HG03045 (cell line): Measurements from ENCODE around the gene RPTOR.
"Not testable (repeated sequence)": the region's sequence is repeated elsewhere in the genome, so short reads cannot be mapped to it uniquely, and the experiment has no call there.

Experiments used
- ATAC-seq: cut with Tn5 transposase; IDR thresholded peaks from one replicate; pipeline ENCODE4 v1.9.1; 2021; ENCODE audit warnings: mild to moderate bottlenecking, moderate library complexity; ENCODE audit not compliant: unreplicated experiment

RPTOR gene

DNA sequence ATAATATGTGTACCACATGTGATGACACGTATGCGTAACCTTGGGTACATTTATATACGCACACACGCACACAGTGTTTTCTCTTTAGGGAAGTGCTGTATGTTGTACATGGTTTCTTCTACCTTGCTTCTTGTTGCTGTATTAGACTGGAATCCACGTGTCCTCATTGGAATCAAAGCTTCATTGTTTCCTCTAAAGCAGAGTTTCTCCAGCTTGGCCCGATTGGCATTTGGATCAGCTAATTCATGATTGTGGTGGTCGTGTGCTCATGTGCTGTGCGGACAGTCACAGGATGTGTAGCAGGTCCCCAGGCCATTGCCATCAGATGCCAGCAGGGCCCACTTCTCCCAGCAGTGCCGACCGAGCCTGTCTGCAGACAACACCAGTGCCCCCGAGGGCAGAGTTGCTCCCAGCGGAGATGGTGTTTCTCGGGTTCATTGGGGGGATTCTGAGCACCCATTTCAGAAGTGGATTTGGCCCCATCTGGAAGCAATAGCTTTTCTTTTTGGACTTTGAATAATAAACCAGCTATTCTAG lies 148.4 kb downstream of the RPTOR start:
- no peak for ATAC-seq

DNA sequence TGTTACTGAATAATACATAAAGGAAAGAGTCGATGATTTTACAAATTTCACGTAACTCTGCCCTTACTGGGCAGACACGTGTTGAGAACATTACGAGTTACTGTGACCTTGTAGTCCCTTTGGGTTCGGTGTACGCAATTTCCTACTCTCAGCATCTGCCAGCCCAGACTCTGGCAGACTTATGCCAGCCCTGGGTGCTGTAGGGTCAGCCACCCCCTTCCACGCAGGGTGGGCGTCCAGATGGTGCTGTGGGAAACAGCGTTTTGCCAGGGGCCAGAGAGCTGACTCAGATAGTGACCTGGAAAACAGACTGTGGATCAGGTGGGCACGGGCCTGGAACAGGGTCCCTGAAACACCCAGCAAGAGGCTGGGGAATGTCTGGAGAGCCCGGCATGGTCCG lies 148.9 kb downstream of the RPTOR start:
- no peak for ATAC-seq

DNA sequence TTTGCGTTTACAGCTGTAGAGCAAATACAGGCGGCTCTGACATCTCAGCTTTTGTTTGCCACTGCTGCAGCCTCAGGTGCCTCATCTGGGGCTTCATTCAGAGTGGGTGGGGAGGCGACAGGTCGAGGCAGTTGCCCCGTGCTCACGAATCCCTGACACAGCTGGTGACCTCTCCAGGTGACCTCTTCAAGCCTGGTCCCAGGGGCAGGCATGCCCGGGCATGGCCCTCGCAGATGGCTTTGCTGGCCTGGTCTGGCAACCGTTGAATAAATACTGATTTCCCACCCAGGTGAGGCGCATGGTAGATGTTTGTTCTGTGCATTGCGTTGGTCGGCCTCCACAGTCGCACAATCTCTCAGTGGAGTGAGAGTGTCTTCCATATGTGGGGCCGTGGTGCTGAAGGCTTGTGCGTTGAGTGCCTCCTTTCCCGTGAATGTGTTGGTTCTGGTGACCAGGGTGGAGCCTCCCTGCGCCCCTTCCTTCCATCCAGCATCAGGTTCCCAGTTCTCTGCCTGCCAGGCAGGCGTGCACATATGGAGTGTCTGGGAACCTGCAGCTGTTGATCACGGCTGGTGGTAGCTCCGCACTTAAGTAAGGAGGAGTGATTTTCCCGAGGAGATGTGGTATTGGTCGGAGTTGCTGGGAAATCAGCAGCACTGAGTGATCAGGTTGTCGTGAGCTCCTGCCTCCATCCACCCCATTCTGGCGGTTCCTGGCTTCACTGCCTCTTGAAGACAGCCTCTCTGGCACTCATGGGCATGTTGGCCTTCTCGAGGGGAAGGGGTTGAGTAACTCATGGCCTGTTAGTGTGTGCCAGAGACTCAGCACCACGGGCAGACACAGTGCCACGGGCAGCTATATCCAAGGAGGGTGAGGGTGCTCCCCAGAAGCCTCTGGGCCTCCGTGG lies 149.7 kb downstream of the RPTOR start:
- no peak for ATAC-seq

DNA sequence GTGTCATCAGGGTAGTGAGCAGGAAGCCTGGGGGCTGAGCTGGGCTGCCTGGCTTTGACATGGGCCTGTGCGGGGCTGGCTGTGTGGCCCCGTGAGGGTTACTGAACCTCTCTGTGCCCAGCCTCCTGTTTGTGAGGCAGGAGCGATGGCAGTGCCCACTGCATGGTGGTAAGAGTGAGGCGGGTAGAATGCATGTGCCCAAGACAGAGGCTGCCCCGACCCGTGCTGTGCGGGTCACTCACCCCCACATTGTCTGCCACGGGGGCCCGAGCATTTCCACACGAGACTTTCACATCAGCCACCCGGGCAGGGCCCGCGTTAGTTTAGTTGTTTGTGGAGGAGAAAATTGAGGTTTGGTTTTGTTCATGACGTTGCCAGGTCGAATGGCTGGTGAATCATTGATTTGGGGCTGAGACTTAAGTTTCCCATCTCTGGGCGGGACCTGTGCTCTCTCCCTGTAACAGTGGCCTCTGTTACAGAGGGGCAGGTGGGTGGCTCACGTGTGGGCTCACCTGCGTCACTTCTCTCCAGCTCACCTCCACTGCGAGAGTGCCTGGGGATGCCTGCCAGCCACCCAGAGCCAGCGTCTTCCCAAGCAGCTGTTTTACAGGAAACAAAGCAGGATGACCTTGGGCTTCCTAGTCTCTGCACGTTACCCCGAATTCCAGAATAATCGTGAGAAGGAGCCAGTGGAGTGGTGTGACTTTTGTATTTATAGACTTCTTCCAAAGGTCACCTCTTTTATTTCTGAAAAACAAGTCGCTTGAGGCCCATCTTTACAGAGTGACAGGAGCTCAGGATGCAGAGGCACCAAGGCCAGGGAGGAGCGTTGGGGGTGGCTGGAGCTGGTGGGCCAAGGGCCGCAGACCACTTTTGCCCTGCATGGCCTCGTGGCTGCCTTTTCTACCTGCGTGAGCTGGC lies 150.6 kb downstream of the RPTOR start:
- no peak for ATAC-seq

DNA sequence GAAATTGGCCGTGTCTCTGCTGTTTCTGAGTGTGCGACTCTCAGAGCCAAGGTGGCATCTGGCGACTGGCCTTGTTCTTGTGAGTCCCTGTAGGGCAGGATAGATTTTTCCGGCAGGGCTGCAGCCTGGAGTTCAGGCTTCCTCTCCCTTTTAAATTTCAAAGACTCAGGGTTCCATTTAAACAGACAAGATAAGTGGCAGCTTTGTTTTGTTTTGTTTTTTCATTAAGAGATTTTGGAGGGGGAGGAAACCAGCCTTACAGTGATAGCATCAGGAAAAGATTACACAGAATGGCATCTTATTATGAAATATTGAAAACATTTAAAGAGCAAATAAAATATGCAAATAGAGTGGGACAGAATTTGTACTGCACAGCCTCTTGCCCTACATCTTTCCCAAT lies 151.3 kb downstream of the RPTOR start:
- no peak for ATAC-seq

DNA sequence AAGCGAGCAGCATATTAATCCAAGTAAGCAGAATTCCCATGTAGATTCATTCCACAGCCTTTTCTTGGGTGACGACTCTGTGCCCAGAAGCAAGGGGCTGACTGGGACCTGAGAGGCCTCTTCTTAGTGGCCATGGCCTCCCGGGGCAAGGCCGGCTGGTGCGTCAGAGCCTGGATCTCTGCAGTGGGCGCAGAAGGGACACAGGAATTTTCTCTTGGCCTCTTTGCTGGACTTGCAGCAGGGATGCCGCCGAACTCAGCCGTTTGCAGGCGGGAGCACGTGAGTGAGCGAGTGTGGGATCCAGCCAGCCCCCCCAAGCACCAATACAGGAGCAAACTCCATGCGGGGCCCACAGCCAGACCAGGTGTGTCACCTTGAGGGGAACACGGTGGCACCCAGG lies 151.8 kb downstream of the RPTOR start:
- ATAC-seq: no peak

DNA sequence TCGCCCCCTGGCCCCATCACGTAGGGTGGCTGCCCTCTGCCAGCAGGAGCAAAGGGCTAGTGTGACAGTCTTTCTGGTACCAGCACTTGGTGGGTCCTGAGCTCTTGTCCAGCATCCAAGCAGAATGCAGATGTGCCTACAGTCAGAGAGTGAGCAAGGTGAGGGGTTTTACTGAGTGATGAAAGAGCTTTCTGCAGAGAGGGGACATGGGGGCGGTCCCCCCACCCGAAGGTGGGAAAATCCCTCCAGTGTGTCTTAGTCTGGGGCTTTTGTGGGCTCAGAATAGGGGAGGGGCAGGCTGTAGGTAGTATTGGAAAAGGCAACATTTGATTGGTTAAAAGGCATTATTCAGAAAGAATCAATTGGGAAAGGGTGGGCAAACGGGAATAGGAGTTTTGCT lies 152.3 kb downstream of the RPTOR start:
- ATAC-seq: no peak

DNA sequence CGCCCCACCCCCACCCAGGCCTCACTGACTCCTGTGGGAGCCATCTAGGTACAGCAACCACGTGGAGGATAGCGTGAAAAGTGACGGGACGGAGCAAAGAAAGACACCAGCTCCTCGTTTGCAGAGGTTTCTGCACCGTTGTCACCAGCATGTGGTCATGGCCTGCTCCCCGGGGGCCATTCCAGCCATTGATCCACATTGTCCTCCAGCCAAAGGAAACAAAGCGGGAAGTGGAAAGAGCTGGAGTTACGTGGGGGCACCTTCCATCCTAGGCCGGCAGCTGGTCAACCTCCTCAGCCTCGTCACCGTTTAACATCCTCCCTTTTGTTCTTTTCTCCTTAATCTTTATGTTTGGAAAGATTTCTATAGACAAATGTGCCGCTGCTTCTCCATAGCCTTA lies 153.7 kb downstream of the RPTOR start:
- no peak for ATAC-seq

DNA sequence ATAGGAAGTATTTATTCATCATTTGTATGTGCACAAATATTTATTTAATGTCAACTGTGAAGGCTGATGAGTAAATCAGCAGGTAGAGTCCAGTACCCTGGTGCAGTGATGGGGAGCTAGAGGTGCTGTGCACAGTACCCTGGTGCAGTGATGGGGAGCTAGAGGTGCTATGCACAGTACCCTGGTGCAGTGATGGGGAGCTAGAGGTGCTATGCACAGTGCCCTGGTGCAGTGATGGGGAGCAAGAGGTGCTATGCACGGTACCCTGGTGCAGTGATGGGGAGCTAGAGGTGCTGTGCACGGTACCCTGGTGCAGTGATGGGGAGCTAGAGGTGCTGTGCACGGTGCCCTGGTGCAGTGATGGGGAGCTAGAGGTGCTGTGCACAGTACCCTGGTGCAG lies 154.6 kb downstream of the RPTOR start:
- not testable (repeated sequence) for ATAC-seq

DNA sequence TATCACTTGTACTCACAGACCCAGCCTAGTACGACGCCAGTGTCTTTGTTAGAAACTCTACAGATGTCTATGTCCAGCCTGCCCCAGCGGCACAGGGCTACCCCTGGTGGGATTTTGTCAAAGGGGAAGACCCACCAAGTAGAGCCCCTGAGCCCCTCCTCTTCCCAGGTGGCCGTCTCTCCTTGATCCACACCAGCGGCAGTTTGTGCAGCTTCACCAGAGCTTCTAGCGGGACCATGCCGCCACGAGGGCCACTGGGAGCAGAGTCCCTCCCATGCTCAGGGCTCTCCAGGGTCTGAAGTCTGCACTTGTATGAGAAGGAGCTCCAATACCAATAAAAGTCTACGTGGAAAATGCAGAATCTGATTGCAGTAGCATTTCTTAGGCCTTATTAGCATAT lies 157.1 kb downstream of the RPTOR start:
- ATAC-seq: no peak

DNA sequence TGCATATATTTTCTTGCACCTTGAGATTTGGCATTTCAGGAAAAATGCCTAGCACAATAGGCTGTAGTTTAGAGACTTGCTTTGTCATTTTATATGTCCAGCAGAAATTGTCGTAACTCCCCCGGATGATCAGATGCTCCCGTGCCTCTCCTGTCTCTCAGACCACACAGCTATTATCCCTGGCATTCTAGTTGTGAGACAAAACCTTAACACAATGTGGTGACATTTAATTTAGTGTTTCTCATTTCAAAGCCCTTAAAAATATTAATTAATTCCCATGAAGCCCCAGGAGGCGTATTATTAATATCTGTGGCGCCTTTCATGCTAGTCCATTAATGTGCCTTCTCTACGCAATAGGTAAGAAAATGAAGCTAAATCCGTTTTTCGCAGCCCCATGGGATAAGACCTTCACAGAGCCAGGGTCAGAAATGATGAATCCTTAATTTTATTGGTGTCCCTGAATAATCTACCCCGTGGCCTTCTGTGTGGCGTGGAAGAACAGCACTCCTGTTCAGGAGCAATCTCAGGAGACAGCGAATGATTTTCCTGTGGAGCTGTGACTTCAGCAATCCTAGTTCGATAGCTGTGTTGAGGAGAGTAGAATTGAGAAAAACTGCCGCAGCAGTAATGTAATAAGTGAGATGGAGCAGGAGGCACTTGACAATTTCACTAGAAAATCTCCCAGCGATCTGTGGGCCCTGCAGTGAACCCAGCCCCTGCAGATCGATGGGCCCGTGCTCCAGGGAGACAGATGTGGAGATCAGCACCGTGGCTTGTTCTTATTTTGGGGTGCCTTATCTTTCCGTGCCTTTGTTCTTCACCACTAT lies 157.9 kb downstream of the RPTOR start:
- no peak for ATAC-seq

DNA sequence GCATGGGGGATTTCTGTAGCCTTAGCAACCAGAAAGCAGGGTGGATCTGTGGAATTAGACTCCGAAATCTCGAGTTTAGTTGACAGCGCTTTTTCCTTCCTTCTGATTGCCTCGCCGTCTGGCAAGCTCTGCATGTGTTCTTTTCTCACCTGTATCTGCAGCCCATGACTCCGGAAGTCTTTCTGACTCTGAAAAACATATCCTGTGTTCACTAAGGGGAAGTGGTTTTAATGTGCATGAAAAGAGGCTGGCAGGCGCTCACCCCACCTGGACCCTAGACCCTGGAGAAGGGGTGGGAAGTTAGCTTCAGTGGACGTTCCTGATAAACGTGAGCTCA lies 158.5 kb downstream of the RPTOR start:
- no peak for ATAC-seq

DNA sequence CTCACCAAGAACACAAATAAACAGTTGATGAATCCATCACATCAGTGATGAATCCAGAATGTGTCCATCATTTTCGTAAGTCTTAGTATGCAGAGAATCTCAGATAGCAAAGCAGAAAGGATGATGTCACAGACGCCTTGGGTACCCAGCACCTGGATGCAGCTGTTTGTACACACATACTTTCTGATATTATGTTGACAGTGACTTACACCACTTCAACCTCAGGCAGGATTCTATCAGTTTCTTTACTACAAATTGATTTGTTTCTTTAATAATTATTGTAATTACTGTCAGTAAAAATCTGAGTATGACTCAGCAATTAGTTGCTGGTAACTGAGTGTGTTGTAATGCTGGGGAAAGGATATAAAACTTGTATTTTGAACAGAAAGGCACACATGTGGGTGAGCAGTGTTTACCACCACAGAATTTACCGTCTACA lies 159.8 kb downstream of the RPTOR start:
- no peak for ATAC-seq

DNA sequence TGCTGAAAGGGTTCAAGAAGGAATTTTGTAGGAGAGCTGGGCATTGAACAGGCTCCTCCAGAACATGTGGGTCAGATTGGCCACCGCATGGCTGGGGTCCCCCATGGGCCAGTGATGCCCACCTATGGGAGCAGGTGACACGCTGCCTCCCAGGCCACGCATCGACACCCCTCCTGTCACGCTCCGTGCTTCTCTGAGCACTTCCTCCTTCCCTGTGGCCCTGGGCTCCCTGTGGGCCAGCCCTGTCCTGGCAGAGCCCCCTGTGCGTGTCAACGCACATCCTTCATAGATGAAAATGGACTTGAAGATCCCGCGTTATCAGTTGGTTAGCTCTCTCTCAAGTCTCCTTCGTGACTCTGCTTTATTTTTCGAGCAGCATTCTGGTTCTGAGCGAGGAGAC lies 160.3 kb downstream of the RPTOR start:
- ATAC-seq: no peak

DNA sequence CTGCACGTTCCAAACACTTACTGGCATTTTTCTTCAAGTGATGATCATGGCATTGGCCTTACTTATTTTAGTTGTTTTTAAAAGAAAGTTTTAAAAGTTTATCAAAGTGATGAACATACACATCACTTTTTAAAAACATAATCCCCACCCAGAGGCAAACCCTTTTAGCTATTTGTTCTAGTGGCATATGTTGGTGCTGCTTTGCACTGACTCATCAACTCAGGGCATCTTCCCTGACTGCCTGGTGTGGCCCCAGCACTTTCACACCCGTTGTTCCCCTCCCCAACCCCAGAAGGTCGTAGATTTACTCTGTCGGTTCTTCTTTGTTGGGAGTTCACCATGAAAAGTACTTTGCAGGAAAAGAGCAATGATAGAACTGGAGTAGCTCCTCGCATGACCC lies 161.3 kb downstream of the RPTOR start:
- no peak for ATAC-seq

DNA sequence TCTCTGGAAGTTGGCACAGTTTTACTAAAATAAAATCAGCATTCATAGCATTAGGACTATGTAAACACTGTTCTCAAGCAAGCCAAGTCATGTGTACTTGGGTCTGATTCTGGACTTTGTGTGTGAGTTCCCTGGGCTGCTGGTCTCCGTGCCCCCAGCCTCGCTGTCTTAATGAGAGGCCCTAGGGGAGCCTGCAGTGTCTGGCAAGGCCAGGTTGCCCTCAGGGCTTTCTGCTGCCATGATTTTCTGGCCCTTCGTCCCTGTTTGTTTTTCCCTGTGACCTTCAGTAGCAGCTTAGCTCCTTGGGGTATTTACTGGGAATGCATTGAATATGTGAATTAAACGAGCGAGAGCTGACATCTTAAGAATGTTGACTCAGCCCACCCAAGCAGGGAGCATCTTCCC lies 161.8 kb downstream of the RPTOR start:
- no peak for ATAC-seq

DNA sequence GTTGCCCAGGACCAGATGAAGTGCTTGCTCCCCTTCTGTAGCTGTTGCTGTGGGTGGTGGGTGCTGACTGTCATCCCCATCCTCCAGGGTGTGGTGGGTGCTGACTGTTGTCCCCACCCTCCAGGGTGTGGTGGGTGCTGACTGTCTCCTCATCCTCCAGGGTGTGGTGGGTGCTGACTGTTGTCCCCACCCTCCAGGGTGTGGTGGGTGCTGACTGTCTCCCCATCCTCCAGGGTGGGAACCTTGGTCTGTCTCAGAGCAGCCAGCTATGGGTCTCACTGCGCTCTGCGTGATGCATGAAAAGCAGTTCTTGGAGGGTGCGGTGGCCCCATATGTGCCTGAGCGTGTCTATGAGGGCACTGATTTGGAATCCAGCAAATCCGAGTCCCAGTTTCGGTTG lies 163.8 kb downstream of the RPTOR start:
- no peak for ATAC-seq

DNA sequence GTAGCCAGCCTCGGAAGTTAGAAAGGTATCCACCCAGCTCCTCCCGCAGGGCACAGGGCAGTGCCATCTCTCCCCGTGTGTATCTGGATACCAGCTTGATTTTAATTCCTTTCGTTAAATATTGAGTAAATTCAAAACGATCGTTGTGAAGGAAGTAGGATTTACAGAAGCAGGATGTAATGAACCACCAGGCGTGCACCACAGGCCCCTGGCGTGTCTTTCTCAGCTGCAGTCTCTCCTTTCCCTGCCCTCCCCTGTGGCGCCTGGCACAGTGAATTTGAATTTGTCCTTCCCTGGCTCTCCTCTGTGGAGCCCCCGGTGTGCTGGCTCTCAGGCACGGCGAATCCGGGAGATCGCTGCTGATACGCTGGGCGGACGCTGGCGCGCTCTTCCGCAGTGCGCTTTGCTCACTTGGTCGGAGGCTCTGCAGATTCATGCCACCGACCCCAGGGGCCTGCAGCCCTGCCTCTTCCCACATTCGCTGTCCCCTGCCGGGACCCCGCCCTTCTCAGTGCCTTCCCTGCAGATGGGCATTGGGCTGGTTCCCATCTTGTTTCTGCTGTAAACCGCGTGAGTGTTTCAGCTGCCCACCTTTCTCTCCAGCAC lies 164.6 kb downstream of the RPTOR start:
- no peak for ATAC-seq

DNA sequence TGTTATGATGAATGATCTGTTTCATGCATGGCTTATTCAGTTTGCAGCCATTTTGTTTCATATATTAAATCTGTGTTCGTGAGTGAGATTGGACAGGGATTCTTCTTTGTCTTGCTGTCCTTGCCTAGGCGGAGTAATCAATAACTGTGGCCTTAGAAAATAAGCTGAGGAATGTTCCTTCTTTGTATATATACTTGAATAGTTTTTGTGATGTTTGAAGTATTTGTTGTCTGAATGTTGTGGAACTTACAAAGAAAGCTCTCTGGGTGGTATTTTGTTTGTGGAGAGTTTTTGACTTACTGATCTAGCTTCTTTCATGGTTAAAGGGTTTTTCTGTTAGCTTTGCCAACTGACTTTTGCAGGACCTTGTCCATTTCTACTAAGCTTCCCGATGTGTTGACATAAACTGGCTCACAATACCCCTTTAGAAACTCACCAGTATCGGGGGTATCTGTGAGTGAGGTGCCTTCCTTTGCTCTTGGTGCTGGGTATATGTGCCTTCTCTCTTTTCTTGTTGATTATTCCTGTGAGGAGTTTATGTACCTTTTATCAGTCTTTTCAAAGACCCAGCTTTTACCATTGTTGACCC lies 166.2 kb downstream of the RPTOR start:
- no peak for ATAC-seq

DNA sequence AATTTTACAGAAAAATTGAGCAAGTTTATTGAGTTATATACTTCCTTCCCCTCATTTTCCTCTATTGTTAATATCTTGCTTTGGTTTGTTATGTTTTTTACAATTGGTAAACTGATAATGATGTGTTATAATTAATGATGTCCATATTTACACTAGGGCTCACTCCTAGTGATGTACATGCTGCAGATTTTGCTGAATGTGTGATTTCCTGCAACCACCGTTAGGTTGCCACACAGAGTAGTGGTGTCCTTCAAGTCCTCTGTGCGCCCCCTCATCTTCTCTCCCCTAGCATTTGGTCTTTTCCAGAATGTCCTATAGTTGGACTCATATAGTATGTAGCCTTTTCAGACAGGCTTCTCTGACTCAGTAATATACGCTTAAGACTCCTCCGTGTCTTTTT lies 167.5 kb downstream of the RPTOR start:
- ATAC-seq: no peak
